ENCODE results near the gene NUCB1. TPM values are rescaled to one million over a fixed set of nuclear protein-coding genes. Genes with fewer than 3 reads are reported as not detected.
A peak's percentile ranks its signal among the peaks of the same experiment; 100 is the strongest.

Gene NUCB1
- total and polyA plus RNA-seq, 9 of the 15 experiments (the other 6 are each of a cell fraction or from before 2014, with no cell fraction given): 3.1 to 153 (median 71.7) TPM

DNA sequence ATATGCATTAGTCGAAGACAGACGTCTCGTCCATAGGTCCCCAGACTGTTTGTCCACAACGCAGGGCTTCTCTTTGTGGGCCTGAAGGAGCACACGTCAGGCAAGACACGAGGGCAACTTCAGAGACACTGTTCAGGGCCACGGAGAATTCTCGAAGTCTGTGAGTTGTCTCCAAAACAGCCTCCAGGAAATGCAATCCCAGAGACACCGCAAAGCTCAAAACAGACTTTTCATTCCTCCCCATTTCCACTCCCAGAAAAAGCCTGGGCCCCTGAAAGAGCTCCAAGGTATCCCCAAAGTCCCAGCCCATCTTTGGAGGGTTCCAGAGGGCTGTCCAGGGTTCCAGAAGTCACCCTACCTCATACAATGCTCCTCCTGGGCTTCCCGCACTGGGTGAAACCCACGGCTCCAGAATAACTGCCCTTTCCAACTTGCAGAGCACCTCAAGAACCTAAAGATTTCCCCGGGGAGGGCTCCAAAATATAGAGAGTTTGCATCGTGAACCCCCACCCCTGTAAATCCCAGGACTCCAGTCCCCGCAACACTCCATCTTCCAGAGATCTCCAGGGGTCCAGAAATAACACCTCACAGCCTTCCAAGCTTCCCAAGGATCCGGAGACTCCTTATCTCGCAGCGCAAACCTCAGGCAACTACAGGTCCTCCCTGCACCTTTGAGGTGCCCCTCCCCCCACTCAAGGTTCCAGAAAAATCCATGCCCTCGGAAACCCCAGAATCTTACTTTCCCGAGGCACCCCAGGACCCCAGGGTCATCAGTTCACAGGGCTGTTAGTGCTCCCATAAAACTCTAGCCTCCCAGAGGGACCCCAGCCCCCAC is 64.3 kb downstream of the NUCB1 start (continued):
- TF ChIP-seq RAD51 (IDR thresholded peaks at IDR 0.05; ENCODE audit: borderline replicate concordance, low read depth) (no peak), U2AF2 (optimal IDR thresholded peaks at IDR 0.05; ENCODE audit: low read depth, low read length) (no peak), HMGXB4 (CRISPR knock-in tag; IDR thresholded peaks at IDR 0.05) (no peak), SAFB (IDR thresholded peaks at IDR 0.05; ENCODE audit: borderline replicate concordance, low read depth, low read length) (no peak), RCOR1 (IDR thresholded peaks at IDR 0.05; ENCODE audit: borderline replicate concordance in 1 of 2, low read depth in 2 of 2, low read length in 2 of 2) (peak in 1 of 2 experiments; percentile 59; a peak in 1 of 4 replicates), CBX1 (IDR thresholded peaks at IDR 0.05; ENCODE audit: low read depth) (no peak), NONO (IDR thresholded peaks at IDR 0.05; ENCODE audit: low read depth in 2 of 2, low read length in 1 of 2) (no peak), SOX6 (IDR thresholded peaks at IDR 0.05) (no peak), HDAC1 (IDR thresholded peaks at IDR 0.05) (peak in 1 of 2 experiments; percentile 9; a peak in 1 of 4 replicates), LEF1 (IDR thresholded peaks at IDR 0.05) (no peak), SIN3A (IDR thresholded peaks at IDR 0.05; ENCODE audit: borderline replicate concordance in 2 of 2, control insufficient read depth in 1 of 2, low read depth in 2 of 2, low read length in 2 of 2) (peak in 1 of 2 experiments; percentile 61; a peak in 1 of 4 replicates), ZNF780A (CRISPR knock-in tag; IDR thresholded peaks at IDR 0.05) (no peak), ZFX (CRISPR knock-in tag; IDR thresholded peaks at IDR 0.05) (peak; percentile 67), BRD9 (IDR thresholded peaks at IDR 0.05; ENCODE audit: low read depth, partially characterized antibody) (peak; percentile 89), BACH1 (tag; IDR thresholded peaks at IDR 0.05) (no peak; the same call in 1 of the 2 replicates), ZNF133 (CRISPR knock-in tag; IDR thresholded peaks at IDR 0.05) (no peak), NR1H2 (CRISPR knock-in tag; IDR thresholded peaks at IDR 0.05) (no peak), KLF1 (tag; IDR thresholded peaks at IDR 0.05) (no peak)
- TF ChIP-seq, protein P1, sequence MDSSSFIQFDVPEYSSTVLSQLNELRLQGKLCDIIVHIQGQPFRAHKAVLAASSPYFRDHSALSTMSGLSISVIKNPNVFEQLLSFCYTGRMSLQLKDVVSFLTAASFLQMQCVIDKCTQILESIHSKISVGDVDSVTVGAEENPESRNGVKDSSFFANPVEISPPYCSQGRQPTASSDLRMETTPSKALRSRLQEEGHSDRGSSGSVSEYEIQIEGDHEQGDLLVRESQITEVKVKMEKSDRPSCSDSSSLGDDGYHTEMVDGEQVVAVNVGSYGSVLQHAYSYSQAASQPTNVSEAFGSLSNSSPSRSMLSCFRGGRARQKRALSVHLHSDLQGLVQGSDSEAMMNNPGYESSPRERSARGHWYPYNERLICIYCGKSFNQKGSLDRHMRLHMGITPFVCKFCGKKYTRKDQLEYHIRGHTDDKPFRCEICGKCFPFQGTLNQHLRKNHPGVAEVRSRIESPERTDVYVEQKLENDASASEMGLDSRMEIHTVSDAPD (CRISPR knock-in tag; IDR thresholded peaks at IDR 0.05): 0 out of 2 replicates have a peak, but pooled peaks have one; percentile 13
- TF ChIP-seq, protein P2, sequence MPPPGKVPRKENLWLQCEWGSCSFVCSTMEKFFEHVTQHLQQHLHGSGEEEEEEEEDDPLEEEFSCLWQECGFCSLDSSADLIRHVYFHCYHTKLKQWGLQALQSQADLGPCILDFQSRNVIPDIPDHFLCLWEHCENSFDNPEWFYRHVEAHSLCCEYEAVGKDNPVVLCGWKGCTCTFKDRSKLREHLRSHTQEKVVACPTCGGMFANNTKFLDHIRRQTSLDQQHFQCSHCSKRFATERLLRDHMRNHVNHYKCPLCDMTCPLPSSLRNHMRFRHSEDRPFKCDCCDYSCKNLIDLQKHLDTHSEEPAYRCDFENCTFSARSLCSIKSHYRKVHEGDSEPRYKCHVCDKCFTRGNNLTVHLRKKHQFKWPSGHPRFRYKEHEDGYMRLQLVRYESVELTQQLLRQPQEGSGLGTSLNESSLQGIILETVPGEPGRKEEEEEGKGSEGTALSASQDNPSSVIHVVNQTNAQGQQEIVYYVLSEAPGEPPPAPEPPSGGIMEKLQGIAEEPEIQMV (tag; conservative IDR thresholded peaks at IDR 0.05; ENCODE audit: low read depth): no peak
- TF ChIP-seq, protein P3, sequence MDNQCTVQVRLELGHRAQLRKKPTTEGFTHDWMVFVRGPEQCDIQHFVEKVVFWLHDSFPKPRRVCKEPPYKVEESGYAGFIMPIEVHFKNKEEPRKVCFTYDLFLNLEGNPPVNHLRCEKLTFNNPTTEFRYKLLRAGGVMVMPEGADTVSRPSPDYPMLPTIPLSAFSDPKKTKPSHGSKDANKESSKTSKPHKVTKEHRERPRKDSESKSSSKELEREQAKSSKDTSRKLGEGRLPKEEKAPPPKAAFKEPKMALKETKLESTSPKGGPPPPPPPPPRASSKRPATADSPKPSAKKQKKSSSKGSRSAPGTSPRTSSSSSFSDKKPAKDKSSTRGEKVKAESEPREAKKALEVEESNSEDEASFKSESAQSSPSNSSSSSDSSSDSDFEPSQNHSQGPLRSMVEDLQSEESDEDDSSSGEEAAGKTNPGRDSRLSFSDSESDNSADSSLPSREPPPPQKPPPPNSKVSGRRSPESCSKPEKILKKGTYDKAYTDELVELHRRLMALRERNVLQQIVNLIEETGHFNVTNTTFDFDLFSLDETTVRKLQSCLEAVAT (IDR thresholded peaks at IDR 0.05): peak; percentile 41 to 71; a peak in 3 of 4 replicates
